H9 (cell line): ENCODE results near the gene NMRK1. TPM values are rescaled to one million over a fixed set of nuclear protein-coding genes. Genes with fewer than 3 reads are reported as not detected.

Experiments
- DNase-seq: peaks from one replicate; pipeline ENCODE4 v3.0.0-alpha.2; 2017
- H2AFZ ChIP-seq: one replicate; pipeline ENCODE4 v1.6.1; 2013; ENCODE audit warnings: mild to moderate bottlenecking, low read length, control low read depth, moderate library complexity
- H2AK5ac ChIP-seq: 2 replicates; pipeline ENCODE4 v1.6.1; 2013; ENCODE audit warnings: low read length, control low read depth, mixed read lengths; ENCODE audit not compliant: insufficient read length
- H2BK120ac ChIP-seq: one replicate; pipeline ENCODE4 v1.6.1; 2013; ENCODE audit warnings: low read depth, mild to moderate bottlenecking, low read length, control low read depth, inconsistent platforms; ENCODE audit not compliant: poor library complexity, severe bottlenecking
- H2BK12ac ChIP-seq: 2 replicates; pipeline ENCODE4 v1.6.1; 2013; ENCODE audit warnings: low read length, control low read depth, mixed read lengths, low read depth; ENCODE audit not compliant: insufficient read length
- H2BK15ac ChIP-seq: 2 replicates; pipeline ENCODE4 v1.6.1; 2013; ENCODE audit warnings: low read depth, low read length, control low read depth
- H2BK20ac ChIP-seq: one replicate; pipeline ENCODE4 v1.6.1; 2013; ENCODE audit warnings: low read depth, mild to moderate bottlenecking, low read length, control low read depth, inconsistent platforms; ENCODE audit not compliant: poor library complexity, severe bottlenecking
- H2BK5ac ChIP-seq: 2 replicates; pipeline ENCODE4 v1.6.1; 2013; ENCODE audit warnings: low read length, control low read depth, mixed read lengths; ENCODE audit not compliant: insufficient read length
- H3K14ac ChIP-seq: 2 replicates; pipeline ENCODE4 v1.6.1; 2013; ENCODE audit warnings: low read length, control low read depth; ENCODE audit not compliant: insufficient read depth
- H3K18ac ChIP-seq: 2 replicates; pipeline ENCODE4 v1.6.1; 2013; ENCODE audit warnings: low read depth, mild to moderate bottlenecking, mixed read lengths, low read length, control low read depth; ENCODE audit not compliant: insufficient read length
- H3K23ac ChIP-seq: 2 replicates; pipeline ENCODE4 v1.6.1; 2013; ENCODE audit warnings: low read length, control low read depth, mixed read lengths, low read depth; ENCODE audit not compliant: insufficient read length
- H3K23me2 ChIP-seq: 2 replicates; pipeline ENCODE4 v1.6.1; 2013; ENCODE audit warnings: low read depth, mild to moderate bottlenecking, mixed read lengths, low read length, control low read depth; ENCODE audit not compliant: insufficient read length, poor library complexity, severe bottlenecking
- H3K27ac ChIP-seq: 2 replicates; pipeline ENCODE4 v1.5.1; 2013; ENCODE audit warnings: low read length, control low read depth, mixed read lengths, low read depth; ENCODE audit not compliant: insufficient read length
- H3K27me3 ChIP-seq: 2 replicates; pipeline ENCODE4 v1.6.1; 2013; ENCODE audit warnings: low read length, control low read depth, inconsistent platforms; ENCODE audit not compliant: insufficient read depth
- H3K4ac ChIP-seq: 2 replicates; pipeline ENCODE4 v1.6.1; 2013; ENCODE audit warnings: low read depth, mild to moderate bottlenecking, control low read depth, inconsistent platforms, low read length, moderate library complexity
- H3K4me1 ChIP-seq: 2 replicates; pipeline ENCODE4 v1.6.1; 2013; ENCODE audit warnings: low read length, control low read depth, inconsistent platforms; ENCODE audit not compliant: insufficient read depth
- H3K4me2 ChIP-seq: 2 replicates; pipeline ENCODE4 v1.6.1; 2013; ENCODE audit warnings: low read length, control low read depth, mixed read lengths; ENCODE audit not compliant: insufficient read length, insufficient read depth
- H3K56ac ChIP-seq: 2 replicates; pipeline ENCODE4 v1.6.1; 2013; ENCODE audit warnings: low read depth, mild to moderate bottlenecking, mixed read lengths, low read length, control low read depth; ENCODE audit not compliant: insufficient read length
- H3K79me1 ChIP-seq: 2 replicates; pipeline ENCODE4 v1.6.1; 2013; ENCODE audit warnings: low read depth, mild to moderate bottlenecking, moderate library complexity, low read length, control low read depth, inconsistent platforms; ENCODE audit not compliant: insufficient read depth, poor library complexity, severe bottlenecking
- H3K79me2 ChIP-seq: 2 replicates; pipeline ENCODE4 v1.6.1; 2013; ENCODE audit warnings: low read length, control low read depth, inconsistent platforms; ENCODE audit not compliant: insufficient read depth
- H3K9ac ChIP-seq: 2 replicates; pipeline ENCODE4 v1.6.1; 2013; ENCODE audit warnings: low read length, control low read depth, mixed read lengths; ENCODE audit not compliant: insufficient read length; ENCODE audit errors: extremely low read depth
- H3K9me3 ChIP-seq: one replicate; pipeline ENCODE4 v1.6.1; 2013; ENCODE audit warnings: low read depth, low read length, inconsistent platforms; ENCODE audit not compliant: control insufficient read depth
- H3T11ph ChIP-seq: one replicate; pipeline ENCODE4 v1.6.1; 2013; ENCODE audit warnings: mild to moderate bottlenecking, low read length, control low read depth, inconsistent platforms
- H4K20me1 ChIP-seq: one replicate; pipeline ENCODE4 v1.6.1; 2013; ENCODE audit not compliant: control insufficient read depth, insufficient read length, insufficient read depth
- H4K5ac ChIP-seq: 2 replicates; pipeline ENCODE4 v1.6.1; 2013; ENCODE audit warnings: low read depth, mild to moderate bottlenecking, mixed read lengths, low read length, control low read depth; ENCODE audit not compliant: insufficient read length
- H4K8ac ChIP-seq: replicated peaks from 2 replicates; pipeline ENCODE4 v1.6.1; 2013; ENCODE audit warnings: low read length, control low read depth, mixed read lengths, low read depth; ENCODE audit not compliant: insufficient read length
- H4K91ac ChIP-seq: 2 replicates; pipeline ENCODE4 v1.6.1; 2013; ENCODE audit warnings: low read depth, mild to moderate bottlenecking, moderate library complexity, mixed read lengths, low read length, control low read depth; ENCODE audit not compliant: insufficient read length
- H3K27ac Mint-ChIP-seq, 3 experiments: 2 replicates in 2 of 3; 3 replicates in 1 of 3; pipeline ENCODE4 v1.8.0; 2020 to 2021; ENCODE audit warnings: mixed read lengths in 3 of 3, mild to moderate bottlenecking in 1 of 3, moderate library complexity in 1 of 3
- H3K27me3 Mint-ChIP-seq: 2 replicates; pipeline ENCODE4 v1.8.0; 2021; ENCODE audit warnings: low read depth, mild to moderate bottlenecking, moderate library complexity, mixed read lengths
- H3K36me3 Mint-ChIP-seq, 3 experiments: 2 replicates in 2 of 3; 3 replicates in 1 of 3; pipeline ENCODE4 v1.8.0; 2020 to 2021; ENCODE audit warnings: low read depth in 3 of 3, mixed read lengths in 3 of 3; ENCODE audit not compliant: insufficient read depth in 1 of 3
- H3K4me1 Mint-ChIP-seq, 2 experiments: 2 replicates each; pipeline ENCODE4 v1.8.0; 2020; ENCODE audit warnings: mixed read lengths in 2 of 2
- H3K4me3 Mint-ChIP-seq, 2 experiments: 2 replicates in 1 of 2; 3 replicates in 1 of 2; pipeline ENCODE4 v1.8.0; 2020 to 2021; ENCODE audit warnings: mild to moderate bottlenecking in 2 of 2, mixed read lengths in 2 of 2, moderate library complexity in 1 of 2
- H3K9me3 Mint-ChIP-seq, 2 experiments: 2 replicates in 1 of 2; 3 replicates in 1 of 2; pipeline ENCODE4 v1.8.0; 2020; ENCODE audit warnings: mild to moderate bottlenecking in 2 of 2, mixed read lengths in 2 of 2, moderate library complexity in 1 of 2
- CTCF ChIP-seq: fragments of 200-600 bp; sonication (generic); conservative IDR thresholded peaks from 3 replicates; pipeline ENCODE4 v1.8.0; 2021; ENCODE audit warnings: antibody characterized with exemption, mild to moderate bottlenecking
- WGBS: extraction: QIAGEN DNeasy Blood & Tissue Kit; methylation state at CpG from one replicate; pipeline ENCODE4 v1.1.7; 2013; ENCODE audit warnings: missing lambda C conversion rate, low lambda C conversion rate, mixed read lengths; ENCODE audit not compliant: insufficient read length; ENCODE audit errors: extremely low coverage; 5-methylcytosine and 5-hydroxymethylcytosine counted together
- total RNA-seq: library from RNA; stranded (reverse); gene quantifications from 2 replicates; pipeline ENCODE4 v1.2.1, GENCODE V29; 2021

Gene NMRK1
- total RNA-seq, 1 experiment from 2014 or later, result 3.0 TPM

- H3K56ac ChIP-seq, result no peak overlapping the region
- no peaks in the 10 kb centered on the region for H4K20me1 ChIP-seq
- H3K4me1 Mint-ChIP-seq, result peaks cover 5 to 6% of the 10 kb centered on the region in 2 experiments
- no peak overlapping the region for H4K8ac ChIP-seq
- no peak overlapping the region for H3K4me2 ChIP-seq
- H2AK5ac ChIP-seq, result no peak overlapping the region
- H3K27me3 Mint-ChIP-seq, result no peaks in the 10 kb centered on the region
- no CpG with 5 or more reads among the region's 2 CpGs for WGBS
- DNase-seq, result no peak
- no peak for TF ChIP-seq CTCF
- H2BK5ac ChIP-seq, result no peak overlapping the region
- no peaks in the 10 kb centered on the region for H3K79me1 ChIP-seq
- H3K23me2 ChIP-seq, result no peaks in the 10 kb centered on the region
- no peak overlapping the region for H3K27ac Mint-ChIP-seq
- H3K27me3 ChIP-seq, result no peaks in the 10 kb centered on the region
- no peak overlapping the region for H3K9ac ChIP-seq
- H3K79me2 ChIP-seq, result no peaks in the 10 kb centered on the region
- H3K36me3 Mint-ChIP-seq, result no peaks in the 10 kb centered on the region; a peak in 1 of 7 replicates
- H3K18ac ChIP-seq, result no peak overlapping the region
- H4K5ac ChIP-seq, result no peak overlapping the region
- no peaks in the 10 kb centered on the region; the same call in 1 of the 2 replicates for H3K4me1 ChIP-seq
- no peak overlapping the region for H3T11ph ChIP-seq
- H3K9me3 ChIP-seq, result no peaks in the 10 kb centered on the region
- H3K27ac ChIP-seq, result no peak overlapping the region
- H2AFZ ChIP-seq, result no peak overlapping the region
- H2BK20ac ChIP-seq, result no peak overlapping the region
- no peak overlapping the region for H3K4ac ChIP-seq
- H3K23ac ChIP-seq, result no peak overlapping the region
- peaks cover 0 to 2% of the 10 kb centered on the region in 2 experiments; a peak in 2 of 5 replicates for H3K9me3 Mint-ChIP-seq
- no peak overlapping the region for H2BK15ac ChIP-seq
- no peak overlapping the region for H2BK12ac ChIP-seq
- no peak overlapping the region for H3K4me3 Mint-ChIP-seq
- no peak overlapping the region for H4K91ac ChIP-seq
- no peak overlapping the region for H3K14ac ChIP-seq
- no peak overlapping the region for H2BK120ac ChIP-seq
Observed at GRCh38 chr9:75033791-75034473, 54.0 kb downstream of the NMRK1 start.
